Common myeloid progenitor, CD34-positive (primary cell): Measurements from ENCODE around the gene ITIH3.
A peak's percentile ranks its signal among the peaks of the same experiment; 100 is the strongest.
"Not testable (repeated sequence)": the region's sequence is repeated elsewhere in the genome, so short reads cannot be mapped to it uniquely, and the experiment has no call there.

Experiments
- CTCF ChIA-PET: fragments of 350-600 bp; sonication (Branson Sonifier 250); formaldehyde crosslinking; loops from one replicate; lab custom pipeline; 2021; ENCODE audit warnings: antibody characterized with exemption; lab: Charles Lee
- POLR2A ChIA-PET: fragments of 350-600 bp; sonication (Branson Sonifier 250); formaldehyde crosslinking; loops from one replicate; lab custom pipeline; 2021; ENCODE audit warnings: antibody characterized with exemption; lab: Charles Lee
- DNase-seq, 3 donors: peaks; one replicate each; pipeline versions ENCODE4 v3.0.0 to v3.0.0-alpha.2; 2013
- H3K27ac ChIP-seq, 2 experiments: 1 replicate in 1 of 2; 2 replicates in 1 of 2; pipeline ENCODE4 v1.7.0; 2013; ENCODE audit warnings: inconsistent platforms in 2 of 2, low read length in 2 of 2, mild to moderate bottlenecking in 2 of 2, low read depth in 1 of 2, moderate library complexity in 1 of 2; ENCODE audit not compliant: severe bottlenecking in 2 of 2, insufficient read depth in 1 of 2, poor library complexity in 1 of 2
- H3K27me3 ChIP-seq, 5 experiments: replicated peaks in 2 of 5; 1 replicate in 3 of 5; 2 replicates in 2 of 5; pipeline versions ENCODE4 v1.6.1 to v1.7.0; 2013; ENCODE audit warnings: low read length in 4 of 5, mild to moderate bottlenecking in 2 of 5, moderate library complexity in 2 of 5, inconsistent platforms in 1 of 5; ENCODE audit not compliant: insufficient read depth in 5 of 5, control insufficient read depth in 4 of 5
- H3K36me3 ChIP-seq, 4 experiments: 1 replicate in 2 of 4; 2 replicates in 2 of 4; pipeline versions ENCODE4 v1.6.1 to v1.7.0; 2013; ENCODE audit warnings: low read length in 3 of 4, control low read depth in 1 of 4, mild to moderate bottlenecking in 1 of 4; ENCODE audit not compliant: control insufficient read depth in 4 of 4, insufficient read depth in 4 of 4
- H3K4me1 ChIP-seq, 4 experiments: 1 replicate in 3 of 4; 2 replicates in 1 of 4; pipeline versions ENCODE4 v1.6.1 to v1.7.1; 2013; ENCODE audit warnings: low read length in 3 of 4, mild to moderate bottlenecking in 3 of 4, control low read depth in 1 of 4, inconsistent platforms in 1 of 4, moderate library complexity in 1 of 4; ENCODE audit not compliant: control insufficient read depth in 4 of 4, insufficient read depth in 4 of 4; ENCODE audit errors: control extremely low read depth in 1 of 4
- H3K4me3 ChIP-seq, 7 experiments: 1 replicate in 4 of 7; 2 replicates in 3 of 7; pipeline versions ENCODE4 v1.5.1 to v1.7.0; 2013; ENCODE audit warnings: mild to moderate bottlenecking in 7 of 7, low read length in 6 of 7, moderate library complexity in 6 of 7, inconsistent platforms in 2 of 7, low read depth in 2 of 7, control low read depth in 1 of 7; ENCODE audit not compliant: insufficient read depth in 4 of 7, control insufficient read depth in 1 of 7; ENCODE audit errors: extremely low read depth in 1 of 7
- H3K9me3 ChIP-seq, 5 experiments: 1 replicate in 4 of 5; 2 replicates in 1 of 5; pipeline versions ENCODE4 v1.6.1 to v1.7.1; 2013; ENCODE audit warnings: low read length in 4 of 5, mild to moderate bottlenecking in 2 of 5, inconsistent platforms in 1 of 5, low read depth in 1 of 5, moderate library complexity in 1 of 5; ENCODE audit not compliant: control insufficient read depth in 4 of 5, insufficient read depth in 2 of 5; ENCODE audit errors: control extremely low read depth in 1 of 5
- WGBS: methylation state at CpG from one replicate; pipeline ENCODE4 v1.1.5; 2013; ENCODE audit not compliant: insufficient coverage; 5-methylcytosine and 5-hydroxymethylcytosine counted together

ITIH3 gene

DNA sequence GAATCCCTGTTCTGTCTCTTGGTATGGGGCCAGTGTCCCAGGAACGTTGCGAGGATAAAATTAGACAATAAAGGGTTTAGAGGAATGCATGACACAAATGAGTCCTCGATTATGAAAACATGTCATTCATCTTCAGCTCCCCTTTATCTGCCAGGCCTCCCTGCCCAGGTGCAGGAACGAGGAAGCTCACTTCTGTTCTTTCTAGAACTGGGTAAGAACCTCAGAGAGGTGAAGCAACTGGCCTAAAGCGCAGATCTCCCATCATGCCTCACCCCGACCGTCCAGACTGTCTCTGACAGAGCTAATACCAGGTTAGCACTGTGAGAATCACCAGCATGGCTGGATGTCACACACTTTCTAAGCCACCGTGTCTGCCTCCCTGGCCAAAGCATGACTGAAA lies 18.7 kb upstream of the ITIH3 start:
- DNase-seq = no peak
- ChIA-PET POLR2A (no interaction called here), CTCF (interaction anchor here (1.1 kb wide), 1 partner anchor 52 kb away, joined by 3 read pairs; no protein-coding TSS in a partner anchor)
- Histone ChIP-seq H3K4me3 (no peak overlapping the region), H3K9me3 (no peaks in the 10 kb centered on the region), H3K4me1 (peaks cover 0 to 37% (median 26%) of the 10 kb centered on the region in 4 experiments), H3K27me3 (no peaks in the 10 kb centered on the region), H3K36me3 (no peaks in the 10 kb centered on the region), H3K27ac (no peak overlapping the region)
- 77% methylated on average over 4 of the region's 8 CpGs for WGBS

DNA sequence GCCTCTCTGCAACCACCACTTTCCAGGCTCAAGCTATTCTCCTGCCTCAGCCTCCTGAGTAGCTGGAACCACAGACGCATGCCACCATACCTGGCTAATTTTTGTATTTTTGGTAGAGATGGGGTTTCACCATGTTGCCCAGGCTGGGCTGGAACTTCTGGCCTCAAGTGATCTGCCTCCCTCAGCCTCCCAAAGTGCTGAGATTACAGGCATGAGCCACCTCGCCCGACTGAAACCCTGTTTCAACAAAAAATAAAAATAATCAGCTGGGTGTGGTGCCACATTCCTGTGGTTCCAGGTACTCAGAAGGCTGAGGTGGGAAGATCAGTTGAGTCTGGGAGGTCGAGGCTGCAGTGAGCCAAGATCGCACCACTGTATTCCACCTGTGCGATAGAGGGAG lies 18.1 kb upstream of the ITIH3 start:
- 94% methylated on average over 5 of the region's 6 CpGs for WGBS
- H3K27me3 ChIP-seq, H3K36me3 ChIP-seq, H3K4me3 ChIP-seq, H3K9me3 ChIP-seq, DNase-seq, H3K27ac ChIP-seq, POLR2A ChIA-PET: not testable (repeated sequence)
- peaks cover 0 to 31% (median 23%) of the 10 kb centered on the region in 4 experiments for H3K4me1 ChIP-seq
- CTCF ChIA-PET = interaction anchor here (1.1 kb wide), 1 partner anchor 51 kb away, joined by 3 read pairs; no protein-coding TSS in a partner anchor

DNA sequence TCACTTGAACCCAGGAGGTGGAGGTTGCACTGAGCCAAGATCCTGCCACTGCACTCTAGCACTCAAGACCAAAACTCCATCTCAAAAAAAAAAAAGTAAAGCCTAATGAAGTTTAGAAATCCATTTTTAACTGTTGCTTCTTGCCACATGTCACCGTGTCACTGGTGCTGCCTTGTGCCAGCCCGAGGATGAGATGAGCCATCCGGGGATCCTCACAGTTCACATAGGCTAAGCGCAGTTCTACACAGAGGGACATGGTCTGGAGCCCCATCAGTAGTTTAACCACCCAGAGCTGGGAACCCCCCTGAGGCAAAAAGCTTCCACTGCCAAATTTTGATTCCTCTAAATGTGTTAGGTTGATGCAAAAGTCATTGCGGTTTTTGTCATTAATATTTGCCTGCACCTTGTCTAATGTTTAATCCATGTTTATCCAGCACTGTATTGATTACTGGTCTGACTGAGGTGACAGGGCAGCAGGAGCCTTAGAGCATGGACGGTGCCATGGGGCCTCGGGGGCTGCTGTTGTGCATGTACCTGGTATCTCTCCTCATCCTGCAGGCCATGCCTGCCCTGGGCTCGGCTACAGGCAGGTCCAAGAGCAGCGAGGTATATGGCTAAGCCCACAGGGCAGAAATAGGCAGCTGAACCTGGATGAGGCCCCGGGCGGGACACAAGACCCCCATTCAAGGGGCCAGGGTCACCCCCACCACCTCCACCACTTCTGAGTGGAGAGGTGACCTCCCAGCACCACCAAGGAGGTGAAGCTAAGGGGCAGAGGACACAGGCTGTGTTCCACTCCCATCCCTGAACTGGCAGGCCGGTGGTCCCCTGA lies 17.3 kb upstream of the ITIH3 start, which contains the start of gene ITIH1:
ITIH1 (plus strand) TSS at position 473 of the 832 bp plus-strand sequence; CDS start at position 490, 17 bp downstream.
- Histone ChIP-seq H3K36me3 (no peaks in the 10 kb centered on the region), H3K4me1 (peaks cover 0 to 30% (median 21%) of the 10 kb centered on the region in 4 experiments), H3K27me3 (peaks cover 0 to 3% (median 0%) of the 10 kb centered on the region in 5 experiments), H3K4me3 (peak within 1 kb of the TSS in 1 of 7 experiments; percentile 31), H3K9me3 (no peaks in the 10 kb centered on the region), H3K27ac (no peak within 1 kb of the TSS)
- 94% methylated on average over 12 of the region's 12 CpGs for WGBS
- POLR2A ChIA-PET = no interaction called here
- DNase-seq = no peak
- CTCF ChIA-PET = interaction anchor here (1.1 kb wide), 1 partner anchor 50 kb away, joined by 3 read pairs; no protein-coding TSS in a partner anchor

DNA sequence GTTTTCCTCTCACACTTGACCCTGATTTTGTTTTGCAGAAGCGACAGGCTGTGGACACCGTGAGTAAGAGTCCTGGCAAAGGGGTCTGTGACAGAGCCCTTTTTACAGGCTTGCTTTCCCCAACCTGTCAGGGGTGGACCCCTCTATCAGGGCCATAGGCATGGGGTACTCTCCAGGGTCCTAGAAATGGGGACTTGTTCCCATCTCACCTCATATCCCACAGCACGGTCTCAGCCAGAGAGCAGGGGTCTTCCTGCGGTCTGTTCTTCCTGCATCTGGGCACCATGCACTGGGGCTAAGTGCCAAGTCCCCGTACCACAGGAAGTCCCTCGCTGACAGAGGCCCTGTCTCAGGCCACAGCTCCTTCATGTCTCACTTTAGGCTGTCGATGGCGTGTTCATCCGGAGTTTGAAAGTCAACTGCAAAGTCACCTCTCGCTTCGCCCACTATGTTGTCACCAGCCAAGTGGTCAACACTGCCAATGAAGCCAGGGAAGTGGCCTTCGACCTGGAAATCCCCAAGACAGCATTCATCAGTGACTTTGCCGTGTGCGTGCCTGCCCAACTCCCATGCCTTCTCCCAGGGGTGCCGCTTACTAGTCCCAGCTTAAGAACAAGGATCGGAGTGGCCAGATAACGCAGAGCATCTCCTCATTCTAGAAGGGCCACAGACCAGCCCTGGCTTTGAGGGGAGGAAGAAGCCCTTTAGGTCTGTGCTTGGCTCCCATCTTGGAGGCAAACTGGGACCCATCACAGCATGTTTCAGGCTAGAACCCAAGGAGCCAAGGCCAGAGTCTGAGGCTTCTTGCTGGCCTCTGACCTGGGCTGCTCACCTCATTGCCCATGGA lies 16.4 kb upstream of the ITIH3 start:
- CTCF ChIA-PET = no interaction called here
- peak overlapping the region in 1 of 7 experiments; percentile 31 for H3K4me3 ChIP-seq
- POLR2A ChIA-PET = no interaction called here
- peak; percentile 22 to 47 (median 46) for DNase-seq
- peaks cover 0 to 5% (median 0%) of the 10 kb centered on the region in 5 experiments for H3K27me3 ChIP-seq
- H3K27ac ChIP-seq = no peak overlapping the region
- no peaks in the 10 kb centered on the region for H3K9me3 ChIP-seq
- WGBS = 55% methylated on average over 17 of the region's 17 CpGs
- H3K36me3 ChIP-seq = no peaks in the 10 kb centered on the region
- H3K4me1 ChIP-seq = peaks cover 0 to 30% (median 21%) of the 10 kb centered on the region in 4 experiments

DNA sequence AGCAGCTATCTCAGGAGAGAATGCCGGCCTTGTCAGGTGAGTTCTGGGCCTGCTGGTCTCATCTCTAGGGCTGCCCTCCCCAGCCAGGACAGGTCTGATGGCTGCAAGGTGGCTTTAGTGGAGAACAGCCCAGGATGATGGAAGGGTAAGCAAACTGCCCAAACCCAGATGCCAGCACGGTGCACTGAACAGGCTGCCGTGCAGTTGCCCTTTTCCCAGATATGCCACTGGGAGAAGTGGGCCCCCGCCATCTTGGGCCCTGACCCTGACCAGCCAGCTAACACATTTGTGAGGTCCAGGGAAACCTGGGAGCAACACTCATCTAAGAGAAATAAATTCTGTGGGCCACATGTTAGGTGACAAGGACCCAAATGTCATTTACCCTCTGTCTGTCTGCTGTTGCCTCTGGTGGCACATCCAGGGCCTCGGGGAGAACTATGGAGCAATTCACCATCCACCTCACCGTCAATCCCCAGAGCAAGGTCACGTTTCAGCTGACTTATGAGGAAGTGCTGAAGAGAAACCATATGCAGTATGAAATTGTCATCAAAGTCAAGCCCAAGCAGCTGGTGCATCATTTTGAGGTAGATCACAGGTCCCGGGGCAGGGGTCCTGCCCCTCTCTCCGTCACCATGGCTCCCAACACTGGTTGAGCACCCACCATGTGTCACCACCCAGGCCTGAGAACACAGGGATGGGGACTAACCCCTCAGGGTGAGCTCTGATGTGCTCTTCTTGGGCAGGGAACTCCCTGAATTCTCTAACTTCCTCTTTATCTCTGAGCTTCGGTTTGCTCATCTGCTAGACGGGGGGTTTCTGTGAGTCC lies 15.4 kb upstream of the ITIH3 start:
- Histone ChIP-seq H3K36me3 (no peaks in the 10 kb centered on the region), H3K27ac (no peak overlapping the region), H3K27me3 (peaks cover 0 to 5% (median 0%) of the 10 kb centered on the region in 5 experiments), H3K4me3 (no peak overlapping the region), H3K9me3 (no peaks in the 10 kb centered on the region), H3K4me1 (peaks cover 0 to 30% (median 21%) of the 10 kb centered on the region in 4 experiments)
- DNase-seq = peak; percentile 24 to 86 (median 83)
- 76% methylated on average over 9 of the region's 11 CpGs for WGBS
- ChIA-PET POLR2A (no interaction called here), CTCF (interaction anchor here (0.9 to 1.0 kb wide), 2 partner anchors 8 to 37 kb away, joined by 4 read pairs; partner anchors contain the start of gene NEK4)

DNA sequence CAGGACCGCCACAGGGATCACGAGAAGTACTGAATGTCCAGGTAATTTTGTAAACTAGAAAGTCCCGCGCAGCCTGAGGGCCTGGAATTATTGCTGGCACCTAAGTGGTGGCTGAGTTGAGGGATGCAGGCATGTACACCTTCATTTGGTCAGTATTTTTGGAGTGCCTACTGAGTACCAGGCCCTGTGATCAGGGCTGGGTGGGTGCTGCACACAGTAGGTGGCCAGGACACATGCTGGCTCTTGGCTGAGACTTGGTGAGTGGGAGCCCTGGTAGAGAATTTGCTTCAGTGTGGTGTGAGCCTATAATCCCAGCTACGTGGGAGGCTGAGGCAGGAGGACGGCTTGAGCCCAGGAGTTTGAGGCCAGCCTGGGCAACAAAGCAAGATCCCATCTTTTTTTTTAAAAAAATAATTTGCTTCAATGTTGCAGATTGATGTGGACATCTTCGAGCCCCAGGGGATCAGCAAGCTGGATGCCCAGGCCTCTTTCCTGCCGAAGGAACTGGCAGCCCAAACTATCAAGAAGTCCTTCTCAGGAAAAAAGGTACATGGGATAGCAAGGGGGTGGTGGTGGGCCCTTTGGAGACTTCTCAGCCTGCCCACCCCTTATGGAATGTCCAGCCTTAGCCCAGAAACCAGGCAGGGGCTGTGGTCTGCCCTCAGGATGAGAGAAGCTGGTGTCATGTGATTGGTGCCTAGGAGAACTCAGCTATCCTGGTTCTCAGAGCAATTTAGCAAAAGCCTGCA lies 14.6 kb upstream of the ITIH3 start:
- H3K36me3 ChIP-seq = no peaks in the 10 kb centered on the region
- POLR2A ChIA-PET = no interaction called here
- no peak overlapping the region for H3K27ac ChIP-seq
- no peak overlapping the region for H3K4me3 ChIP-seq
- DNase-seq = no peak
- peaks cover 0 to 28% (median 21%) of the 10 kb centered on the region in 4 experiments for H3K4me1 ChIP-seq
- CTCF ChIA-PET = interaction anchor here (0.9 to 5.1 kb wide), 3 partner anchors 9 to 38 kb away, joined by 4 to 16 read pairs (median 4); partner anchors contain the start of gene NEK4
- H3K9me3 ChIP-seq = no peaks in the 10 kb centered on the region
- peaks cover 0 to 5% (median 0%) of the 10 kb centered on the region in 5 experiments for H3K27me3 ChIP-seq
- WGBS = 100% methylated on average over 3 of the region's 8 CpGs
